Measurements from ENCODE around the gene UNG. TPM values are rescaled to one million over a fixed set of nuclear protein-coding genes. Genes with fewer than 3 reads are reported as not detected.

The UNG gene
- total RNA-seq, 1 donor from 2014 or later, result 49.3 TPM

GRCh38 chr12:109112720-109113465, 15.5 kb downstream of the UNG start:
- H3K36me3 ChIP-seq (ENCODE audit: control insufficient read depth, insufficient read depth, low read length), result no peaks in the 10 kb centered on the region
- DNase-seq (ENCODE audit: low read depth), result no peak
- no peak overlapping the region for H3K4me3 ChIP-seq (ENCODE audit: low read depth, low read length)
- TF ChIP-seq CTCF (IDR thresholded peaks at IDR 0.05; ENCODE audit: insufficient read depth, low read length, poor library complexity, severe bottlenecking), result no peak
- no peaks in the 10 kb centered on the region for H3K27me3 ChIP-seq (ENCODE audit: control insufficient read depth, insufficient read depth, low read length)

- no peak for DNase-seq (ENCODE audit: low read depth)
- H3K4me3 ChIP-seq (ENCODE audit: low read depth, low read length), result no peak overlapping the region
- no peak for TF ChIP-seq CTCF (IDR thresholded peaks at IDR 0.05; ENCODE audit: insufficient read depth, low read length, poor library complexity, severe bottlenecking)
These were observed 16.4 kb downstream of the UNG start for GRCh38 chr12:109113661-109114321.

GRCh38 chr12:109114644-109115043, 17.2 kb downstream of the UNG start:
- Histone ChIP-seq H3K36me3 (ENCODE audit: control insufficient read depth, insufficient read depth, low read length) (no peaks in the 10 kb centered on the region), H3K27me3 (ENCODE audit: control insufficient read depth, insufficient read depth, low read length) (no peaks in the 10 kb centered on the region), H3K4me3 (ENCODE audit: low read depth, low read length) (no peak overlapping the region)
- no peak for TF ChIP-seq CTCF (IDR thresholded peaks at IDR 0.05; ENCODE audit: insufficient read depth, low read length, poor library complexity, severe bottlenecking)
- DNase-seq (ENCODE audit: low read depth), result no peak

More at GRCh38 chr12:109113661-109114321, 16.4 kb downstream of the UNG start:
- H3K36me3 ChIP-seq (ENCODE audit: control insufficient read depth, insufficient read depth, low read length), result no peaks in the 10 kb centered on the region
- H3K27me3 ChIP-seq (ENCODE audit: control insufficient read depth, insufficient read depth, low read length), result no peaks in the 10 kb centered on the region

GRCh38 chr12:109115404-109115757, 18.0 kb downstream of the UNG start:
- TF ChIP-seq CTCF (IDR thresholded peaks at IDR 0.05; ENCODE audit: insufficient read depth, low read length, poor library complexity, severe bottlenecking), result no peak

GRCh38 chr12:109115758-109116610, 18.6 kb downstream of the UNG start, which contains the start of gene ACACB:
TSS of gene ACACB (plus strand) at chr12:109116587. CDS start at chr12:109139406, 22,819 bp downstream.
- Histone ChIP-seq H3K27me3 (ENCODE audit: control insufficient read depth, insufficient read depth, low read length) (no peaks in the 10 kb centered on the region), H3K36me3 (ENCODE audit: control insufficient read depth, insufficient read depth, low read length) (no peaks in the 10 kb centered on the region), H3K4me3 (ENCODE audit: low read depth, low read length) (no peak within 1 kb of the TSS)
- no peak for DNase-seq (ENCODE audit: low read depth)
- no peak for TF ChIP-seq CTCF (IDR thresholded peaks at IDR 0.05; ENCODE audit: insufficient read depth, low read length, poor library complexity, severe bottlenecking)

More at GRCh38 chr12:109115404-109115757, 18.0 kb downstream of the UNG start:
- no peak overlapping the region for H3K4me3 ChIP-seq (ENCODE audit: low read depth, low read length)
- H3K36me3 ChIP-seq (ENCODE audit: control insufficient read depth, insufficient read depth, low read length), result no peaks in the 10 kb centered on the region
- no peak for DNase-seq (ENCODE audit: low read depth)
- no peaks in the 10 kb centered on the region for H3K27me3 ChIP-seq (ENCODE audit: control insufficient read depth, insufficient read depth, low read length)

All from kidney epithelial cell (primary cell).